Prostate gland (tissue), 2 donors: ENCODE results near the gene DPY19L1.
"Not testable (repeated sequence)": the region's sequence is repeated elsewhere in the genome, so short reads cannot be mapped to it uniquely, and the experiment has no call there.

Experiments used
- POLR2A ChIP-seq: fragments of 450-650 bp; IDR thresholded peaks from one replicate; pipeline ENCODE4 v1.6.1; 2016; ENCODE audit warnings: antibody characterized with exemption, mild to moderate bottlenecking
- POLR2AphosphoS5 ChIP-seq: sonication (generic); formaldehyde crosslinking; IDR thresholded peaks from one replicate; pipeline ENCODE4 v1.6.1; 2017; ENCODE audit warnings: antibody characterized with exemption
- TF ChIP-seq, protein P1 (sequence below), 4 experiments: fragments of 200-600 bp in 2 of 4; fragments of 450-650 bp in 2 of 4; sonication (generic) in 2 of 4; IDR thresholded peaks; 1 replicate in 3 of 4; 2 replicates in 1 of 4; pipeline ENCODE4 v1.5.1; 2016 to 2019; ENCODE audit warnings: antibody characterized with exemption in 4 of 4, mild to moderate bottlenecking in 2 of 4, moderate library complexity in 2 of 4

DNA sequence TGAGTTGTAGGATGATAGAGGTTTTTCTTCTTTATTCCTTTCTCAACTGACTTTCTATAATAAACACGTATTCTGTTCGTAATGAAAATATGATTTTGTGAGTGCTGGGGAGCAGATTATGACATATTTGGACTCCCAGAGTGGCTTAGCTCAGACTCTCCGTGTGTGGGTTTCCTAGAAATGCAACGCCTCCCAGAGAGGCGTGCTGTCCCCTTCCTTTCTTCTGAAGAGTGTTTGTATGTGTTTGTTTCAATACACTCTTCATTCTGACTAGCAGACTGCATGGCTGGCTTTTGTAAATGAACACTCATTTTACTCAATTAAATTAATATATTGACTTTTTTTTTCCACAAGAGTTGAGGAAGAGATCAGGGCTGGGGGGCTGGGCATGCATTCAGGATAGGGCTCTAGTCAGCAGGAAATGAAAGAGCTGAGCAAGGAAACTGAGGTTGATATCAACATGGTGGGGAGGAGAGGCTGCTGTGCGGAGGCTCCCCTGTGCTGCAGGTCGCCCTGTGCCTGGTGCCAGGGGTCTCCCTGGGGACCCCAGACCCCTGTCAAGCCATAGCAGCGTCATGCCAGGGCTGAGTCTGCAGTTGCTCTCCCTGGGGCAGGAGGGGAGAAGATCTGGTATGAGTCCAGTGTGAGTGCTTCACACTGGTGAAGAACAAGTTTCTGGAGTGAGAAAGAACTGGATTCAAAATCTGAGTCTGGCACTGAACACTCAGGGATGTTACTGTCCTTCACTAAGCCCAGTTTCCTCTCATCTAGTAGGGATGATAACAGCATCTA, 158.1 kb downstream of the DPY19L1 start:
- TF ChIP-seq, protein P1, sequence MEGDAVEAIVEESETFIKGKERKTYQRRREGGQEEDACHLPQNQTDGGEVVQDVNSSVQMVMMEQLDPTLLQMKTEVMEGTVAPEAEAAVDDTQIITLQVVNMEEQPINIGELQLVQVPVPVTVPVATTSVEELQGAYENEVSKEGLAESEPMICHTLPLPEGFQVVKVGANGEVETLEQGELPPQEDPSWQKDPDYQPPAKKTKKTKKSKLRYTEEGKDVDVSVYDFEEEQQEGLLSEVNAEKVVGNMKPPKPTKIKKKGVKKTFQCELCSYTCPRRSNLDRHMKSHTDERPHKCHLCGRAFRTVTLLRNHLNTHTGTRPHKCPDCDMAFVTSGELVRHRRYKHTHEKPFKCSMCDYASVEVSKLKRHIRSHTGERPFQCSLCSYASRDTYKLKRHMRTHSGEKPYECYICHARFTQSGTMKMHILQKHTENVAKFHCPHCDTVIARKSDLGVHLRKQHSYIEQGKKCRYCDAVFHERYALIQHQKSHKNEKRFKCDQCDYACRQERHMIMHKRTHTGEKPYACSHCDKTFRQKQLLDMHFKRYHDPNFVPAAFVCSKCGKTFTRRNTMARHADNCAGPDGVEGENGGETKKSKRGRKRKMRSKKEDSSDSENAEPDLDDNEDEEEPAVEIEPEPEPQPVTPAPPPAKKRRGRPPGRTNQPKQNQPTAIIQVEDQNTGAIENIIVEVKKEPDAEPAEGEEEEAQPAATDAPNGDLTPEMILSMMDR (IDR thresholded peaks at IDR 0.05), result not testable (repeated sequence)
- not testable (repeated sequence) for TF ChIP-seq POLR2A, POLR2AphosphoS5
